Stimulated activated CD8-positive, alpha-beta memory T cell treated with anti-CD3 and anti-CD28 coated beads, Interleukin-7, amount 100 ng/mL, for 1 hour (primary cell): ENCODE results near the gene TIMP1.

Experiments used
- DNase-seq, 2 donors: peaks; one replicate each; pipeline ENCODE4 v3.0.0-alpha.2; 2020; ENCODE audit warnings: low read depth in 2 of 2

Gene TIMP1

DNA sequence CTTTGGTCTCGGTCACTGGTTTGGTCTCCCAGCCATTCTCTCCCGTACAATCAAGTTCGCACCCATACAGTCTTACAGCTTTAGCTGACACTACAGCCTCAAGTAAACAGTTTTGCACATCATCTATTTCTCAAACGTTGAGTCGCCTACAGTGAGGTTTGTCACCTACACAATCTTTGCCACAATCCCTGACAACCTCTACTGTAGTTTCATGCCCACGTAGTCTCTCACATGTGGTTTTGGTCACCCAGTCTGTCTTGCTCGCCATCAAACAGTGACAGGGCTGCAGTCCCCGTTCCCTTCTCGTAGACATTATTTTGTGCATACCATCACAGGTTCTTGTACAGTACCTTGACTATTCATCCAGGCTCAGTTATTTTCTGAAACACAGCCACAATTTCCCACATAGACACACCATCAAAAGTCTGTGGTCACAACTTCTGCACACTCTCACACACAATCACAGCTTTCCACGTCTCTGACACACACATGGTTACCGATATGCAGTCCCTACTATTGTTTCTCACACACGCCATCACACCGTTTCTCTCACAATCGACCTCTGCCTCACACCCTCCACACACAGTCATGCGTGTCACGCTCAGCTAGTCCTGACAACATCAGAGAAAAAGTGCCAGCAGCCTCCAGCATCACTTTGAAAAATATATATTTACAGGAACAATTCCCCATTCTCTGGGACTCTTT lies 52.8 kb downstream of the TIMP1 start:
- no peak for DNase-seq
